ENCODE results near the gene KDR.

DNA sequence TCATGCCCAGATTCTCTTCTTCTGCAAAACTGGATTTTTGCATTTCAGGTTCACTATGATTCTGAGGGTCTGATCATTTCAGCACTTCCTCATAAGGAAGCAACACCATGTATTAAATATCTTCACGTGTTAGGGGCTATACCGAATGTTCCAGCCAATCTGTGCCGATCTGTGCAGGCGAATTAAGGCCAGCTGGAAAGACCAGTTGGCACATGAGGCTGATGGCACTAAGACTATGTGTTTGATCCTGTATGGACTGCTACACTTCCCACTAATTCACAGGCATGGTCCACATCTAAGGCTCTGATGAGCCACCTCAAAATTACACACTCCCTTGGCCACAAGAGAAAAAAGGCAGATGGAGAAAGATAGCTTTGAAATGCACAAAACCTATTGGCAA, 28.8 kb downstream of the KDR start:
- TF ChIP-seq, protein P1, sequence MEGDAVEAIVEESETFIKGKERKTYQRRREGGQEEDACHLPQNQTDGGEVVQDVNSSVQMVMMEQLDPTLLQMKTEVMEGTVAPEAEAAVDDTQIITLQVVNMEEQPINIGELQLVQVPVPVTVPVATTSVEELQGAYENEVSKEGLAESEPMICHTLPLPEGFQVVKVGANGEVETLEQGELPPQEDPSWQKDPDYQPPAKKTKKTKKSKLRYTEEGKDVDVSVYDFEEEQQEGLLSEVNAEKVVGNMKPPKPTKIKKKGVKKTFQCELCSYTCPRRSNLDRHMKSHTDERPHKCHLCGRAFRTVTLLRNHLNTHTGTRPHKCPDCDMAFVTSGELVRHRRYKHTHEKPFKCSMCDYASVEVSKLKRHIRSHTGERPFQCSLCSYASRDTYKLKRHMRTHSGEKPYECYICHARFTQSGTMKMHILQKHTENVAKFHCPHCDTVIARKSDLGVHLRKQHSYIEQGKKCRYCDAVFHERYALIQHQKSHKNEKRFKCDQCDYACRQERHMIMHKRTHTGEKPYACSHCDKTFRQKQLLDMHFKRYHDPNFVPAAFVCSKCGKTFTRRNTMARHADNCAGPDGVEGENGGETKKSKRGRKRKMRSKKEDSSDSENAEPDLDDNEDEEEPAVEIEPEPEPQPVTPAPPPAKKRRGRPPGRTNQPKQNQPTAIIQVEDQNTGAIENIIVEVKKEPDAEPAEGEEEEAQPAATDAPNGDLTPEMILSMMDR (IDR thresholded peaks at IDR 0.05) = no peak
- no peak for TF ChIP-seq POLR2A (IDR thresholded peaks at IDR 0.05)
